RWPE1 (cell line): Measurements from ENCODE around the gene SCYGR6.
A peak's percentile ranks its signal among the peaks of the same experiment; 100 is the strongest.
"Not testable (repeated sequence)": the region's sequence is repeated elsewhere in the genome, so short reads cannot be mapped to it uniquely, and the experiment has no call there.

ENCODE experiments used
- CTCF ChIA-PET: fragments of 350-600 bp; sonication (Branson Sonifier 250); formaldehyde crosslinking; extraction: SDS; loops from one replicate; lab custom pipeline; 2021; lab: Yijun Ruan, JAX
- POLR2A ChIA-PET: fragments of 400-600 bp; formaldehyde crosslinking; extraction: SDS; loops from one replicate; lab custom pipeline; 2020; ENCODE audit warnings: antibody characterized with exemption; ENCODE audit not compliant: low non-redundant PET; lab: Yijun Ruan, JAX
- DNase-seq: peaks from one replicate; pipeline ENCODE4 v3.0.0; 2012; ENCODE audit warnings: low spot score
- H3K27ac ChIP-seq: fragments of 450-650 bp; 2 replicates; pipeline ENCODE4 v1.5.1; 2017
- TF ChIP-seq, protein P1 (sequence below): fragments of 450-650 bp; conservative IDR thresholded peaks from 2 replicates; pipeline ENCODE4 v1.5.1; 2017; ENCODE audit warnings: low read depth, mild to moderate bottlenecking

Gene SCYGR6

DNA sequence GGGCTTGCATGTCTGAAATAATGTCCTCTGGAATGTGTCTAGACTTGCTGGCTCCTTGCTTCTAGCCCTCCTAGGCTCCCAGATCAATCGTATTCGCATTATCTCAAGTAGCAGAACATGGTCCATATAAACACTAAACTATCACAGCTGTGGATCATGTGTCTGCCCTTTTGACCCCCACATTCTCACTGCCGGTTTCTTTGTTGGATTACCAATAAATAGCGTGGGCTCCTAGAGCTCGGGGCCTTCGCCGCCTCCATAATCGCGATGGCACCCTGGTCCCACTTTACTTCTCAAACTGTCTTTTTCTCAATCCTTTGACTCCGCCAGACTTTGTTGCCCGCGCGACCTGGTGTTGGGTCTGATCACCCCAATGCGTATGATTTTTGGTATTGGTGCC, 14.8 kb upstream of the SCYGR6 start:
- CTCF ChIA-PET: no interaction called here
- POLR2A ChIA-PET: no interaction called here
- DNase-seq: no peak
- no peak overlapping the region for H3K27ac ChIP-seq
- TF ChIP-seq, protein P1, sequence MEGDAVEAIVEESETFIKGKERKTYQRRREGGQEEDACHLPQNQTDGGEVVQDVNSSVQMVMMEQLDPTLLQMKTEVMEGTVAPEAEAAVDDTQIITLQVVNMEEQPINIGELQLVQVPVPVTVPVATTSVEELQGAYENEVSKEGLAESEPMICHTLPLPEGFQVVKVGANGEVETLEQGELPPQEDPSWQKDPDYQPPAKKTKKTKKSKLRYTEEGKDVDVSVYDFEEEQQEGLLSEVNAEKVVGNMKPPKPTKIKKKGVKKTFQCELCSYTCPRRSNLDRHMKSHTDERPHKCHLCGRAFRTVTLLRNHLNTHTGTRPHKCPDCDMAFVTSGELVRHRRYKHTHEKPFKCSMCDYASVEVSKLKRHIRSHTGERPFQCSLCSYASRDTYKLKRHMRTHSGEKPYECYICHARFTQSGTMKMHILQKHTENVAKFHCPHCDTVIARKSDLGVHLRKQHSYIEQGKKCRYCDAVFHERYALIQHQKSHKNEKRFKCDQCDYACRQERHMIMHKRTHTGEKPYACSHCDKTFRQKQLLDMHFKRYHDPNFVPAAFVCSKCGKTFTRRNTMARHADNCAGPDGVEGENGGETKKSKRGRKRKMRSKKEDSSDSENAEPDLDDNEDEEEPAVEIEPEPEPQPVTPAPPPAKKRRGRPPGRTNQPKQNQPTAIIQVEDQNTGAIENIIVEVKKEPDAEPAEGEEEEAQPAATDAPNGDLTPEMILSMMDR: no peak

DNA sequence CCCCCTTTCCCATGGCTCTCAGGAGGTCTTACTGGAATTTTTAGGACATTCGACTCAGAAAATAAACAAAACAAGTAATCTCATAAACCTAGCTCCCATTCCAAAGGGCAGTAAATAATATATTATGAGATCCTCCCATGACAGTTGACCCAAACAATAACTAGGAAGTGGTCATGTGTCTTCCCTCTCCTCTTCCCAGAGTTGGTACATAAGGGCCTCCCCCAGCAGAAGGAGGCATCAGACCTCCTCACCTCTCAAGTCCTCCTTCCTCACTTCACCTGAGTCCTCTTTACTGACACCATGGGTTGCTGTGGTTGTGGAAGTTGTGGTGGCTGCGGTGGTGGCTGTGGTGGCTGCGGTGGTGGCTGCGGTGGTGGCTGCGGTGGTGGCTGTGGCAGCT, 3.5 kb upstream of the SCYGR6 start, which contains the start of gene SCYGR7:
SCYGR7 (plus strand) TSS at position 301 of the 400 bp plus-strand sequence; CDS start at position 301, 0 bp downstream.
- TF ChIP-seq, protein P1: no peak
- ChIA-PET POLR2A (no interaction called here), CTCF (no interaction called here)
- DNase-seq: no peak
- no peak within 1 kb of the TSS for H3K27ac ChIP-seq

DNA sequence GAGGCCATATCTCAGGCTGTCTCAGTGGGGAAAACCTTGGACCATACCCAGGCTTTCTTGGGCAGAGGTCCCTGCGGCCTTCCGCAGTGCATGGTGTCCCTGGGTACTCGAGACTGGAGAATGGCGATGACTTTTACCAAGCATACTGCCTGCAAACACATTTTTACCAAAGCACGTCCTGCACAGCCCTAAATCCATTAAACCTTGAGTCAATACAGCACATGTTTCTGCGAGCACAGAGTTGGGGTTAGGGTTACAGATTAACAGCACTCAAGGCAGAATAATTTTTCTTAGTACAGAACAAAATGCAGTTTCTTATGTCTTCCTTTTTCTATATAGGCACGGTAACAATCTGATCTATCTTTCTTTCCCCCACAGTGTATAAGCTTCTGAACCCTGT, 1.7 kb downstream of the SCYGR6 start:
- POLR2A ChIA-PET, CTCF ChIA-PET, DNase-seq, H3K27ac ChIP-seq: not testable (repeated sequence)

DNA sequence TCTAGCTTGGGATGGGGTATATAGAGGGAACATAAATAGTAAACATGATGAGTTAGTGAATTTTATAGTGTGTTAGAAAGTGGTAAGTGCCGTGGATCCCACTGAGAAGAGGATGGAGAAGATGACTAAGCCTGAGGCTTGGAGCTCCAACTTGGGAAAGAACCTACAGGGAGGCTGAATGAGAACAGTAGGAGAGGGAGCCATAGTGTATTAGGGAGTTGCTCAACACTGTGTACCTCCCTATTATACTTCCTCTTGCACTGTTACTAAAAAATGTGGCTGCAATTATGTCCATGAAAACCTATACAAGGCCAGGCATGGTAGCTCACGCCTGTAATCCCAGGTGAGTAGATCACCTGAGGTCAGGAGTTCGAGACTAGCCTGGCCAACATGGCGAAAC, 3.9 kb downstream of the SCYGR6 start:
- CTCF ChIA-PET: no interaction called here
- POLR2A ChIA-PET: no interaction called here
- H3K27ac ChIP-seq: no peak overlapping the region
- no peak for DNase-seq
- TF ChIP-seq, protein P1: no peak

DNA sequence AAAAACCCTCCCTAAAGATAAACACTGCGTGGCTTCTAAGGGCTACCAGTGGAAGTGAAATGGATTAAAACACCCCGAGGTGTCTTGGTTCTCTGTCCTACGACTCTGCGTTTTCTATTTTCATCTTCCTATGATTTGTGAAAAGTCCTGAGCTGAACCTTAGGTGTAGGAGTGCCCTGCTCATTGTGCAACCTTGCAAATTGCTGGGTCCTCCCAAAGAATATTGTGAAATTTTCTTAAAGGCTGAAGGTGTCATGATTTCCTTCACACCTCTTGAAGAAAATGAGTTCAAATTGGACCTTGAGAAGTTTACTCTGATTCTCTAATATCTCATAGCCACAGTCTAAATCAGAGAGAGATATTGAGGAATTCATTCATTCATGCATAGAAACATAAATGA, 4.9 kb downstream of the SCYGR6 start:
- no peak for DNase-seq
- ChIA-PET CTCF (no interaction called here), POLR2A (no interaction called here)
- TF ChIP-seq, protein P1: no peak
- H3K27ac ChIP-seq: no peak overlapping the region

DNA sequence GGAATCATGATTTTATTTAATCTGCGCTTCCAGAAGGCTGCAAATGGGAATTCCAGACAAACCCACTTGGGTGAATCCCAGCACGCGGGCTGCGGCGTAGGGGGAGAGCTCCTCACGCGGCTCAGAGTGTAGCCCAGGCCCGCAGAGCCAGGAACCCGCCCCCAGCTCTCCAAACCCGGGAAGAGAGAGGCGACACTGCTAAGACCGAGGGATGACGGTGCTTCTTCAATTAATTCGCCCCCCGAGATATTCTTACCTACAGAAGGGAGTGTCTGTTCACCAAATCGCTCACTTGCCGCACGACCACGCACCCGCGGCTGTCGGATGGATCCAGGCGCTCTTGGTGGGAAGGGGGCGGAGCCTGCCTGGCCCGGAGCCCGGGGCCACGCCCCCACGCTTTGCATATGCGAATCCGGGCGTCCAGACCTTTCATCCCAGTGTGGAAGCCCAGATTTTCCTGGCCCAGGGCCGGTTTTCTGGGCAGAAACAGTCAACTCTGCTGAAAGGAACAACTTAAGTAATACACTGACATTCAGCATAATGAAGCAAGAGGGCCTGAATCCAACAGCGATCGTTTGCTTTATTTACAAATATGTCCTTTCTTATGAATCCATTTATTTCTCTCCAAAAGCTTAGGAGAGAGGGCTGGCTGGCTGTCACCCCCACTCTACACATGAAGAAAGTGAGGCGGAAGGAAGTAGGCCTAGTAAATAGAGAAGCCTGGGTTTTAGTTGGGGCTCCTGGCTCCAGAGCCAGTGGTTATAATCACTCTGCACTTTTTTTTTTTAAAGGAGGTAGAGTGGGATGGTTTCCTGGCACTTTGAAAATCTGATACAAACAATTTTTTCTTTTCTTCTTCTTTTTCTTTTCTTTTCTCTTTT, 6.6 kb downstream of the SCYGR6 start, which contains the start of gene SLC19A3:
SLC19A3 (minus strand) TSS at position 342 of the 881 bp plus-strand sequence. CDS start 15,710 bp downstream, outside the sequence.
- CTCF ChIA-PET: interaction anchor here (0.7 kb wide), 1 partner anchor 60 kb away, joined by 4 read pairs; no protein-coding TSS in a partner anchor
- POLR2A ChIA-PET: no interaction called here
- TF ChIP-seq, protein P1: no peak
- H3K27ac ChIP-seq: no peak within 1 kb of the TSS
- peak; percentile 68 for DNase-seq

DNA sequence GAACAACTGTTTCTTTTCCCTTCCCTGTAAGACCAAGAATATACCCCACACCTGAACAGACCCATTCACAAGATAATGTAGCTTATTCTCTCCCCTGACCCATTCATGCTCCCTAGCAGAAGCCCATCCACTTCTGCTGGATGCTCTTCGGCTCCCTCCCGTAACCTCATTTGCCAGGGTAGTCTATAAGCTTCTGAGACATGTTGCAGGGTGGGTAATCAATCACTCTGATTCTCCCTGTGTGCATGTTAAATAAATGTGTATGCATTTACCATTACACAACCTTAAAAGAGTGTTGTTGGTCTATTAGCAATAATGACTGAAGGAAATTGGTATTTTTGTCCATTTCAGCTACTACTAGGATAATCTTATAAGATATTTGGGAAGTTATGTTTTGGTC, 8.1 kb downstream of the SCYGR6 start:
- no peak overlapping the region for H3K27ac ChIP-seq
- POLR2A ChIA-PET: no interaction called here
- TF ChIP-seq, protein P1: no peak
- CTCF ChIA-PET: interaction anchor here (0.6 kb wide), 1 partner anchor 293 kb away, joined by 4 read pairs; no protein-coding TSS in a partner anchor
- no peak for DNase-seq
